IMR-90 (cell line): ENCODE results near the gene CATSPERB. TPM values are rescaled to one million over a fixed set of nuclear protein-coding genes. Genes with fewer than 3 reads are reported as not detected.

Source experiments
- ATAC-seq: fragments of 200-7000 bp; cut with Tn5 transposase; 2 replicates; pipeline ENCODE4 v1.9.1; 2020; ENCODE audit warnings: low read depth, mild to moderate bottlenecking, moderate library complexity
- BruUV-seq: library from RNA; stranded (reverse); fragments of 400-500 nt; replicated peaks from 2 replicates; lab custom pipeline; 2021; lab: Mats Ljungman, UMichigan
- CTCF ChIA-PET: fragments of 300-600 bp; formaldehyde crosslinking; extraction: SDS; loops from one replicate; lab custom pipeline; 2021; ENCODE audit warnings: antibody characterized with exemption; lab: Yijun Ruan, JAX
- POLR2A ChIA-PET: fragments of 300-600 bp; sonication (Branson Sonifier 250); formaldehyde crosslinking; loops from one replicate; lab custom pipeline; 2022; ENCODE audit warnings: antibody characterized with exemption; ENCODE audit not compliant: unreplicated experiment; lab: Charles Lee
- DNase-seq: peaks from one replicate; pipeline ENCODE4 v3.0.0; 2013
- H2AFZ ChIP-seq: replicated peaks from 2 replicates; pipeline ENCODE3; 2013; ENCODE audit warnings: low read length, mild to moderate bottlenecking; ENCODE audit not compliant: poor library complexity
- H2AK5ac ChIP-seq: 2 replicates; pipeline ENCODE4 v1.6.1; 2013; ENCODE audit warnings: low read depth, low read length, inconsistent platforms
- H2AK9ac ChIP-seq: replicated peaks from 2 replicates; pipeline ENCODE3; 2013; ENCODE audit warnings: mild to moderate bottlenecking, low read depth, low read length, moderate library complexity; ENCODE audit not compliant: poor library complexity
- H2BK120ac ChIP-seq: 2 replicates; pipeline ENCODE4 v1.6.1; 2013; ENCODE audit warnings: low read depth, low read length, inconsistent platforms
- H2BK15ac ChIP-seq: 3 replicates; pipeline ENCODE4 v1.6.1; 2013; ENCODE audit warnings: low read depth, low read length, inconsistent platforms
- H2BK20ac ChIP-seq: 2 replicates; pipeline ENCODE4 v1.6.1; 2013; ENCODE audit warnings: low read depth, mild to moderate bottlenecking, inconsistent platforms, low read length, moderate library complexity
- H2BK5ac ChIP-seq: 2 replicates; pipeline ENCODE4 v1.6.1; 2013; ENCODE audit warnings: mild to moderate bottlenecking, low read depth, low read length, inconsistent platforms; ENCODE audit not compliant: poor library complexity, severe bottlenecking
- H3K14ac ChIP-seq: replicated peaks from 2 replicates; pipeline ENCODE4 v1.6.1; 2013; ENCODE audit warnings: low read depth, low read length, inconsistent platforms
- H3K18ac ChIP-seq: 2 replicates; pipeline ENCODE4 v1.6.1; 2013; ENCODE audit warnings: low read depth, low read length, control low read depth
- H3K23ac ChIP-seq: 2 replicates; pipeline ENCODE4 v1.6.1; 2013; ENCODE audit warnings: low read depth, low read length, inconsistent platforms
- H3K27ac ChIP-seq: 2 replicates; pipeline ENCODE4 v1.5.1; 2013; ENCODE audit warnings: mild to moderate bottlenecking, control low read depth, low read length; ENCODE audit not compliant: insufficient read depth
- H3K27me3 ChIP-seq: 2 replicates; pipeline ENCODE4 v1.6.1; 2013; ENCODE audit warnings: low read length; ENCODE audit not compliant: control insufficient read depth, insufficient read depth
- H3K36me3 ChIP-seq: 2 replicates; pipeline ENCODE4 v1.6.1; 2013; ENCODE audit warnings: low read length, mixed read lengths; ENCODE audit not compliant: control insufficient read depth, insufficient read depth
- H3K4ac ChIP-seq: 2 replicates; pipeline ENCODE4 v1.6.1; 2013; ENCODE audit warnings: low read depth, low read length, inconsistent platforms
- H3K4me1 ChIP-seq: 2 replicates; pipeline ENCODE4 v1.6.1; 2013; ENCODE audit warnings: low read length, mixed read lengths; ENCODE audit not compliant: control insufficient read depth, insufficient read depth
- H3K4me2 ChIP-seq: 2 replicates; pipeline ENCODE4 v1.6.1; 2013; ENCODE audit warnings: low read depth, mild to moderate bottlenecking, control low read depth, low read length, moderate library complexity
- H3K4me3 ChIP-seq: 2 replicates; pipeline ENCODE4 v1.5.1; 2013; ENCODE audit warnings: low read depth, mild to moderate bottlenecking, control low read depth, low read length, moderate library complexity; ENCODE audit not compliant: insufficient read depth
- H3K56ac ChIP-seq: 2 replicates; pipeline ENCODE4 v1.6.1; 2013; ENCODE audit warnings: low read length, inconsistent platforms; ENCODE audit not compliant: insufficient read depth; ENCODE audit errors: extremely low read depth
- H3K79me1 ChIP-seq, 2 experiments: 2 replicates each; pipeline ENCODE4 v1.6.1; 2013; ENCODE audit warnings: low read length in 2 of 2, inconsistent platforms in 1 of 2, low read depth in 1 of 2
- H3K9ac ChIP-seq: 2 replicates; pipeline ENCODE4 v1.6.1; 2013; ENCODE audit warnings: low read depth, low read length, control low read depth
- H3K9me1 ChIP-seq: 2 replicates; pipeline ENCODE4 v1.6.1; 2013; ENCODE audit warnings: low read length, inconsistent platforms; ENCODE audit not compliant: insufficient read depth
- H3K9me3 ChIP-seq: 2 replicates; pipeline ENCODE4 v1.6.1; 2013; ENCODE audit warnings: low read length; ENCODE audit not compliant: control insufficient read depth, insufficient read depth
- H4K20me1 ChIP-seq: 2 replicates; pipeline ENCODE4 v1.6.1; 2013; ENCODE audit warnings: low read length, inconsistent platforms; ENCODE audit not compliant: insufficient read depth
- H4K5ac ChIP-seq: 2 replicates; pipeline ENCODE4 v1.6.1; 2013; ENCODE audit warnings: mild to moderate bottlenecking, low read depth, low read length, control low read depth
- H4K8ac ChIP-seq, 2 experiments: 2 replicates each; pipeline ENCODE4 v1.6.1; 2013; ENCODE audit warnings: low read depth in 2 of 2, low read length in 2 of 2, control low read depth in 1 of 2, inconsistent platforms in 1 of 2
- H4K91ac ChIP-seq: 2 replicates; pipeline ENCODE4 v1.6.1; 2013; ENCODE audit warnings: low read depth, low read length, inconsistent platforms; ENCODE audit not compliant: insufficient read depth
- BHLHE40 ChIP-seq: fragments of 150-350 bp; IDR thresholded peaks from 2 replicates; pipeline ENCODE4 v1.6.1; 2016; ENCODE audit warnings: mild to moderate bottlenecking, low read depth, low read length
- CEBPB ChIP-seq: IDR thresholded peaks from 2 replicates; pipeline ENCODE4 v1.6.1; 2012; ENCODE audit warnings: low read depth, low read length, improper control_type of control experiment
- CHD1 ChIP-seq: IDR thresholded peaks from 2 replicates; pipeline ENCODE4 v1.6.1; 2012; ENCODE audit warnings: low read depth, low read length, improper control_type of control experiment
- FOS ChIP-seq: fragments of 150-350 bp; IDR thresholded peaks from 2 replicates; pipeline ENCODE4 v1.6.1; 2016; ENCODE audit warnings: low read depth, low read length
- MAFK ChIP-seq: IDR thresholded peaks from 2 replicates; pipeline ENCODE4 v1.6.1; 2012; ENCODE audit warnings: low read depth, low read length, improper control_type of control experiment
- MAZ ChIP-seq: IDR thresholded peaks from 2 replicates; pipeline ENCODE4 v1.6.1; 2012; ENCODE audit warnings: low read depth, mild to moderate bottlenecking, low read length, improper control_type of control experiment, moderate library complexity, borderline replicate concordance
- MXI1 ChIP-seq: IDR thresholded peaks from 2 replicates; pipeline ENCODE4 v1.6.1; 2012; ENCODE audit warnings: low read depth, mild to moderate bottlenecking, low read length, moderate library complexity, borderline replicate concordance
- NFE2L2 ChIP-seq: fragments of 150-350 bp; IDR thresholded peaks from 2 replicates; pipeline ENCODE4 v1.6.1; 2016; ENCODE audit warnings: low read depth, mild to moderate bottlenecking, low read length
- POLR2A ChIP-seq: IDR thresholded peaks from 2 replicates; pipeline ENCODE4 v1.6.1; 2012; ENCODE audit warnings: mild to moderate bottlenecking, low read depth, low read length
- RAD21 ChIP-seq: IDR thresholded peaks from 2 replicates; pipeline ENCODE4 v1.6.1; 2012; ENCODE audit warnings: low read length, improper control_type of control experiment
- RCOR1 ChIP-seq: IDR thresholded peaks from 2 replicates; pipeline ENCODE4 v1.6.1; 2012; ENCODE audit warnings: mild to moderate bottlenecking, low read length, improper control_type of control experiment; ENCODE audit not compliant: insufficient replicate concordance
- RFX5 ChIP-seq: IDR thresholded peaks from 2 replicates; pipeline ENCODE4 v1.8.0; 2012; ENCODE audit warnings: low read depth, mild to moderate bottlenecking, low read length, moderate library complexity
- SMC3 ChIP-seq: fragments of 150-350 bp; IDR thresholded peaks from 2 replicates; pipeline ENCODE4 v1.6.1; 2016; ENCODE audit warnings: low read depth, mild to moderate bottlenecking, antibody characterized with exemption, low read length, moderate library complexity
- WGBS, 2 experiments: methylation state at CpG; one replicate each; pipeline versions ENCODE4 v1.1.5 to v1.1.7; 2013; ENCODE audit warnings: missing lambda C conversion rate in 2 of 2; ENCODE audit not compliant: insufficient read length in 1 of 2; ENCODE audit errors: extremely low coverage in 2 of 2; 5-methylcytosine and 5-hydroxymethylcytosine counted together
- dilution Hi-C: fragments of 300-500 bp; cut with HindIII; formaldehyde crosslinking; loops from one replicate; pipeline ENCODE4 v1.14.3; 2018; ENCODE audit warnings: low sequenced_read_pairs; ENCODE audit not compliant: unreplicated experiment
- in situ Hi-C: fragments of 300-500 bp; cut with MboI; formaldehyde crosslinking; loops from 3 replicates; pipeline ENCODE4 v1.14.3; 2019; ENCODE audit warnings: low sequenced_read_pairs, inconsistent platforms, mixed read lengths
- intact Hi-C: fragments of 100-400 bp; cut with micrococcal nuclease; formaldehyde crosslinking; loops from 2 replicates; pipeline ENCODE4 v1.10.0; 2022
- polyA plus RNA-seq, 3 experiments: library from polyadenylated mRNA; depleted of rRNA; stranded (reverse); fragments of >200 nt; gene quantifications; 2 replicates each; pipeline ENCODE4 v1.2.3, GENCODE V29; 2012; ENCODE audit warnings: low replicate concordance in 1 of 3
- total RNA-seq: library from RNA; depleted of rRNA; stranded (reverse); fragments of >200 nt; gene quantifications from 2 replicates; pipeline ENCODE4 v1.2.3, GENCODE V29; 2012
- TF ChIP-seq, protein P1 (sequence below): fragments of 150-350 bp; IDR thresholded peaks from 2 replicates; pipeline ENCODE4 v1.6.1; 2016; ENCODE audit warnings: low read depth, mild to moderate bottlenecking, low read length, moderate library complexity, borderline replicate concordance
- TF ChIP-seq, protein P2 (sequence below): fragments of 150-350 bp; IDR thresholded peaks from 2 replicates; pipeline ENCODE4 v1.6.1; 2017; ENCODE audit warnings: mild to moderate bottlenecking, antibody characterized with exemption, low read length, low read depth
- TF ChIP-seq, protein P3 (sequence below): conservative IDR thresholded peaks from 2 replicates; pipeline ENCODE4 v1.5.1; 2012; ENCODE audit warnings: mild to moderate bottlenecking, low read depth, low read length, improper control_type of control experiment

CATSPERB gene
- total and polyA plus RNA-seq, 2 of the 4 experiments (the other 2 are of a cell fraction), result not detected

DNA sequence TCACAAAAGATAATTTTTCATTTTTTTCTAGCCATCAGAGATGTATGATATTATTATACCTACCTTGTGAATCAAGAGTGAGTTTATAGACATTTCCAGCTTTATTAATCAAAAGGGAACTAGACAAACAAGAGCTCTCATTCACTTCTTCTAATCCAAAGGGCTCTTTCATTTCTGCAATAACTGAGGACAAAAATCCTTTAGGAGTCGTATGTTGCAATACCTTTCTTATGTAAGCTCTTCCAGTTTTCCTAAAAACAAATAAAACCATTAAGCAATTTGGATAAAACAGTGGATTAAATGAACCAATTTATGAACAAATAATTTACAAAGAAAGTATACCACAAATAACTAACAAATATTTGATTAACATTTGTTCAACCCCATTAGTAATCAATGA lies 107.1 kb downstream of the CATSPERB start:
- H3K14ac ChIP-seq, result no peak overlapping the region
- H3K23ac ChIP-seq, result no peak overlapping the region
- H2AK9ac ChIP-seq, result no peak overlapping the region
- no peak overlapping the region for H2BK120ac ChIP-seq
- POLR2A ChIA-PET, result no interaction called here
- no peaks in the 10 kb centered on the region for H4K20me1 ChIP-seq
- H2BK5ac ChIP-seq, result no peak overlapping the region
- no peak overlapping the region for H2AFZ ChIP-seq
- TF ChIP-seq RFX5 (no peak), POLR2A (no peak), FOS (no peak), RAD21 (no peak), SMC3 (no peak), MAFK (no peak), MAZ (no peak), RCOR1 (no peak), NFE2L2 (no peak), MXI1 (no peak), CHD1 (no peak), BHLHE40 (no peak), CEBPB (no peak)
- TF ChIP-seq, protein P1, sequence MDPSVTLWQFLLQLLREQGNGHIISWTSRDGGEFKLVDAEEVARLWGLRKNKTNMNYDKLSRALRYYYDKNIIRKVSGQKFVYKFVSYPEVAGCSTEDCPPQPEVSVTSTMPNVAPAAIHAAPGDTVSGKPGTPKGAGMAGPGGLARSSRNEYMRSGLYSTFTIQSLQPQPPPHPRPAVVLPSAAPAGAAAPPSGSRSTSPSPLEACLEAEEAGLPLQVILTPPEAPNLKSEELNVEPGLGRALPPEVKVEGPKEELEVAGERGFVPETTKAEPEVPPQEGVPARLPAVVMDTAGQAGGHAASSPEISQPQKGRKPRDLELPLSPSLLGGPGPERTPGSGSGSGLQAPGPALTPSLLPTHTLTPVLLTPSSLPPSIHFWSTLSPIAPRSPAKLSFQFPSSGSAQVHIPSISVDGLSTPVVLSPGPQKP, result no peak
- TF ChIP-seq, protein P2, sequence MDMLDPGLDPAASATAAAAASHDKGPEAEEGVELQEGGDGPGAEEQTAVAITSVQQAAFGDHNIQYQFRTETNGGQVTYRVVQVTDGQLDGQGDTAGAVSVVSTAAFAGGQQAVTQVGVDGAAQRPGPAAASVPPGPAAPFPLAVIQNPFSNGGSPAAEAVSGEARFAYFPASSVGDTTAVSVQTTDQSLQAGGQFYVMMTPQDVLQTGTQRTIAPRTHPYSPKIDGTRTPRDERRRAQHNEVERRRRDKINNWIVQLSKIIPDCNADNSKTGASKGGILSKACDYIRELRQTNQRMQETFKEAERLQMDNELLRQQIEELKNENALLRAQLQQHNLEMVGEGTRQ, result no peak
- TF ChIP-seq, protein P3, sequence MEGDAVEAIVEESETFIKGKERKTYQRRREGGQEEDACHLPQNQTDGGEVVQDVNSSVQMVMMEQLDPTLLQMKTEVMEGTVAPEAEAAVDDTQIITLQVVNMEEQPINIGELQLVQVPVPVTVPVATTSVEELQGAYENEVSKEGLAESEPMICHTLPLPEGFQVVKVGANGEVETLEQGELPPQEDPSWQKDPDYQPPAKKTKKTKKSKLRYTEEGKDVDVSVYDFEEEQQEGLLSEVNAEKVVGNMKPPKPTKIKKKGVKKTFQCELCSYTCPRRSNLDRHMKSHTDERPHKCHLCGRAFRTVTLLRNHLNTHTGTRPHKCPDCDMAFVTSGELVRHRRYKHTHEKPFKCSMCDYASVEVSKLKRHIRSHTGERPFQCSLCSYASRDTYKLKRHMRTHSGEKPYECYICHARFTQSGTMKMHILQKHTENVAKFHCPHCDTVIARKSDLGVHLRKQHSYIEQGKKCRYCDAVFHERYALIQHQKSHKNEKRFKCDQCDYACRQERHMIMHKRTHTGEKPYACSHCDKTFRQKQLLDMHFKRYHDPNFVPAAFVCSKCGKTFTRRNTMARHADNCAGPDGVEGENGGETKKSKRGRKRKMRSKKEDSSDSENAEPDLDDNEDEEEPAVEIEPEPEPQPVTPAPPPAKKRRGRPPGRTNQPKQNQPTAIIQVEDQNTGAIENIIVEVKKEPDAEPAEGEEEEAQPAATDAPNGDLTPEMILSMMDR, result no peak
- no peak overlapping the region for H3K4me3 ChIP-seq
- BruUV-seq, result no TSS peak
- H2BK15ac ChIP-seq, result no peak overlapping the region
- no peak overlapping the region for H2BK20ac ChIP-seq
- no peak for ATAC-seq
- no peak overlapping the region for H3K56ac ChIP-seq
- no peak overlapping the region for H3K18ac ChIP-seq
- no peak for DNase-seq
- no peak overlapping the region for H4K8ac ChIP-seq
- no peak overlapping the region for H2AK5ac ChIP-seq
- no peaks in the 10 kb centered on the region for H3K9me3 ChIP-seq
- dilution Hi-C loops, result no loop called here
- no peaks in the 10 kb centered on the region for H3K79me1 ChIP-seq
- H3K27ac ChIP-seq, result no peak overlapping the region
- in situ Hi-C loops, result no loop called here
- no peak overlapping the region for H4K5ac ChIP-seq
- no peaks in the 10 kb centered on the region for H3K36me3 ChIP-seq
- H3K27me3 ChIP-seq, result no peaks in the 10 kb centered on the region
- H3K4me2 ChIP-seq, result no peak overlapping the region
- H3K4me1 ChIP-seq, result no peaks in the 10 kb centered on the region
- no peak overlapping the region for H4K91ac ChIP-seq
- H3K4ac ChIP-seq, result no peak overlapping the region
- H3K9ac ChIP-seq, result no peak overlapping the region
- no CpG with 5 or more reads among the region's 1 CpG for WGBS, 2 experiments
- CTCF ChIA-PET, result interaction anchor here (1.0 kb wide), 1 partner anchor 10 kb away, joined by 3 read pairs; no protein-coding TSS in a partner anchor
- intact Hi-C loops, result no loop called here
- no peaks in the 10 kb centered on the region for H3K9me1 ChIP-seq
